ENCODE measurements around the gene DCTN2.
"Not testable (repeated sequence)": the region's sequence is repeated elsewhere in the genome, so short reads cannot be mapped to it uniquely, and the experiment has no call there.

DCTN2 gene

GRCh38 chr12:57564178-57564740 lies 17.3 kb upstream of the DCTN2 start:
- no peak for DNase-seq (ENCODE audit: low read depth)
- H3K4me3 ChIP-seq (ENCODE audit: control insufficient read depth, low read depth, low read length) = no peak overlapping the region
- TF ChIP-seq, protein P1, sequence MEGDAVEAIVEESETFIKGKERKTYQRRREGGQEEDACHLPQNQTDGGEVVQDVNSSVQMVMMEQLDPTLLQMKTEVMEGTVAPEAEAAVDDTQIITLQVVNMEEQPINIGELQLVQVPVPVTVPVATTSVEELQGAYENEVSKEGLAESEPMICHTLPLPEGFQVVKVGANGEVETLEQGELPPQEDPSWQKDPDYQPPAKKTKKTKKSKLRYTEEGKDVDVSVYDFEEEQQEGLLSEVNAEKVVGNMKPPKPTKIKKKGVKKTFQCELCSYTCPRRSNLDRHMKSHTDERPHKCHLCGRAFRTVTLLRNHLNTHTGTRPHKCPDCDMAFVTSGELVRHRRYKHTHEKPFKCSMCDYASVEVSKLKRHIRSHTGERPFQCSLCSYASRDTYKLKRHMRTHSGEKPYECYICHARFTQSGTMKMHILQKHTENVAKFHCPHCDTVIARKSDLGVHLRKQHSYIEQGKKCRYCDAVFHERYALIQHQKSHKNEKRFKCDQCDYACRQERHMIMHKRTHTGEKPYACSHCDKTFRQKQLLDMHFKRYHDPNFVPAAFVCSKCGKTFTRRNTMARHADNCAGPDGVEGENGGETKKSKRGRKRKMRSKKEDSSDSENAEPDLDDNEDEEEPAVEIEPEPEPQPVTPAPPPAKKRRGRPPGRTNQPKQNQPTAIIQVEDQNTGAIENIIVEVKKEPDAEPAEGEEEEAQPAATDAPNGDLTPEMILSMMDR (conservative IDR thresholded peaks at IDR 0.05; ENCODE audit: control insufficient read depth, insufficient read depth, low read depth, low read length) = no peak

GRCh38 chr12:57563358-57563757 lies 16.4 kb upstream of the DCTN2 start:
- no peak for DNase-seq (ENCODE audit: low read depth)
- H3K4me3 ChIP-seq (ENCODE audit: control insufficient read depth, low read depth, low read length) = no peak overlapping the region
- TF ChIP-seq, protein P1 (conservative IDR thresholded peaks at IDR 0.05; ENCODE audit: control insufficient read depth, insufficient read depth, low read depth, low read length) = no peak

GRCh38 chr12:57561117-57561516 lies 14.1 kb upstream of the DCTN2 start:
- H3K4me3 ChIP-seq (ENCODE audit: control insufficient read depth, low read depth, low read length) = not testable (repeated sequence)
- DNase-seq (ENCODE audit: low read depth) = peak; percentile 24

DNA sequence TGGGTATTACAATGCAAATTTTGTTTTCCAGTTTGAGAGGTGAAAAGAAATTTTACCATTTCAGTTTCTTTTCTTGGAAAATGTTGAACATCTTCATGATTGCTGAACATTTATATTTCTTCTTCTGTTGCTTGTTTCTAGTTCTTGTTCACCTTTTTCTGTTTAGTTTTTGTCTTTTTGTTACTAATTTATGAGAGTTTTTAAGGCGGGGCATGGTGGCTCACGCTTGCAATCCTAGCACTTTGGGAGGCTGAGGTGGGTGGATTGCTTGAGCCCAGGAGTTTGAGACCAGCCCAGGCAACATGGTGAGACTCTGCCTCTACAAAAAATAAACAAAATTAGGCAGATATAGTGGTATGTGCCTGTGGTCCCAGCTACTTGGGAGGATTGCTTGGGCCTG lies 13.5 kb upstream of the DCTN2 start:
- no peak overlapping the region for H3K4me3 ChIP-seq (ENCODE audit: control insufficient read depth, low read depth, low read length)
- TF ChIP-seq, protein P1 (conservative IDR thresholded peaks at IDR 0.05; ENCODE audit: control insufficient read depth, insufficient read depth, low read depth, low read length) = no peak
- no peak for DNase-seq (ENCODE audit: low read depth)

DNA sequence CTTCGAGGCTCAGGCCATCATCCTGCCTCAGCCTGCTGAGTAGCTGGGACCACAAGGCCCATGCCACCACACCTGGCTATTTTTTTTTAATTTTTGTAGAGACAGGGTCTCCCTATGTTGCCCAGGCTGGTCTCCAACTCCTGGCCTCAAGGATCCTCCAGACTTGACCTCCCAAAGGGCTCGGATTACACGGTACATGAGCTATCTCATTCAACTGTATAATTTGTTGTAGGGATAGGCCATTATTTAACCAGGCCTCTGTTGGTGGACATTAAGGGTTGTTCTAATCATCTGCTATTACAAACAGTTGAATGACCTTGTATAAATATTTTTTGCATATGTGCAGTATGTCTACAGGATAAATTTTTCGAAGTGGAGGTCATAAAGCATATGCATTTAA lies 11.9 kb upstream of the DCTN2 start:
- no peak overlapping the region for H3K4me3 ChIP-seq (ENCODE audit: control insufficient read depth, low read depth, low read length)
- DNase-seq (ENCODE audit: low read depth) = no peak
- TF ChIP-seq, protein P1 (conservative IDR thresholded peaks at IDR 0.05; ENCODE audit: control insufficient read depth, insufficient read depth, low read depth, low read length) = no peak

- no peak for DNase-seq (ENCODE audit: low read depth)
- H3K4me3 ChIP-seq (ENCODE audit: control insufficient read depth, low read depth, low read length) = no peak overlapping the region
- TF ChIP-seq, protein P1 (conservative IDR thresholded peaks at IDR 0.05; ENCODE audit: control insufficient read depth, insufficient read depth, low read depth, low read length) = no peak
Measured at GRCh38 chr12:57554897-57555296, 7.9 kb upstream of the DCTN2 start.

DNA sequence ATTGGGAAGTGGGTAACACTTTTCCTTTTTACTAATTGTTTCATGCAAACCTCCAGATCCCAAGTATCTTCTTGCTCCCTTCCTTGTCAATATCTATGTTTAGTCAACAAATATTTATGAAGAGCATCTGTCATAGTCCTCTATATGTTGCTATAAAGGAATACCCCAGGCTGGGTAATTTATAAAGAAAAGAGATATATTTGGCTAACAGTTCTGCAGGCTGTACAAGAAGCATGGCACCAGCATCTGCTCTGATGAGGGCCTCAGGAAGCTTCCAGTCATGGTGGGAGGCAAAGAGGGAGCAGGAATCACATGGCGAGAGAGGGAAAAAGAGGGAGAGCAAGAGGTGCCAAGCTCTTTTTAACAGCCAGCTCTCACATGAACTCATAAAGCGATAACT lies 7.5 kb upstream of the DCTN2 start:
- H3K4me3 ChIP-seq (ENCODE audit: control insufficient read depth, low read depth, low read length) = no peak overlapping the region
- TF ChIP-seq, protein P1 (conservative IDR thresholded peaks at IDR 0.05; ENCODE audit: control insufficient read depth, insufficient read depth, low read depth, low read length) = no peak
- DNase-seq (ENCODE audit: low read depth) = no peak
